NOMO-1 treated with dmso at 0.1 percent for 144 hours (cell line): ENCODE data around the gene VTN.
A peak's percentile ranks its signal among the peaks of the same experiment; 100 is the strongest.
"Not testable (repeated sequence)": the region's sequence is repeated elsewhere in the genome, so short reads cannot be mapped to it uniquely, and the experiment has no call there.

ENCODE experiments used
- DNase-seq: peaks from one replicate; lab custom pipeline; 2025; ENCODE audit not compliant: unreplicated experiment; lab: John Stamatoyannopoulos, UW

VTN gene

DNA sequence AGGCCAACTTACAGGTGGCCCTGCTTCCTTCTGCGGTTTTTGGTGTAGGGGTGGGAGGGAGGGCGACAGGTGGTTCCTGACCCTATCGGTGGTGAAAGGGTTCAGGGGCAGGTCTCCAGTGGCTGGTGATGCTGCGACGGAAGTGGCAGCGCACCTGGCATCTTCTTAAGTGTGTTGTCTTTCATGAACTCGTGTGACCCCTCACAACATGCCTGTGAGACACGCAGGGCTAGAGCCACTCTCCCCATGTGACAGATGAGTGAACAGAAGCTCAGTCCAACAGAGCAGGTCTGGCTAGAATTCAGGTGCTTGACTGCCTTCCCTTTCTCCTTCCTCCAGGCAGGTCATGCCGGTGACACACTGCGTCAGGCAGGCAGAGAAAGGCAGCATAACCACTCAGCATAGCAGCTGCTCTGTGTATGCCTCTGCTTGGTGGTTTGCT, 26.6 kb downstream of the VTN start:
- no peak for DNase-seq

DNA sequence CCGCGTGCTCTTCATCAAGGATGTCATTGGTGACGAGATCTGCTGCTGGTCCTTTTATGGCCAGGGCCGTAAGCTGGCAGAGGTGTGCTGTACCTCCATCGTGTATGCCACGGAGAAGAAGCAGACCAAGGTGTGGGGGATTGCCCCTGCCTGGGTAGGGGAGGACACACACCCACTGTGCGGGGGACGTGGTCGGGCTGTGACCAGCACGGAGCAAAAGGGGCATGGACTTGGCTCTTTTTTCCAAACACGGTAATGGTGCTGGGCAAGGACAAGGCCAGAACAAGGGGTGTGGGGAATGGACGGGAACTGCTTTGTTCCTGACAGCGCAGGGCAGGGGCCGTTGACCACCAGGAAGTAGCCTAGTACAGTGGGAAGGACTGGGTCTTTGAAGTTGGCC, 27.8 kb downstream of the VTN start:
- DNase-seq, result no peak

DNA sequence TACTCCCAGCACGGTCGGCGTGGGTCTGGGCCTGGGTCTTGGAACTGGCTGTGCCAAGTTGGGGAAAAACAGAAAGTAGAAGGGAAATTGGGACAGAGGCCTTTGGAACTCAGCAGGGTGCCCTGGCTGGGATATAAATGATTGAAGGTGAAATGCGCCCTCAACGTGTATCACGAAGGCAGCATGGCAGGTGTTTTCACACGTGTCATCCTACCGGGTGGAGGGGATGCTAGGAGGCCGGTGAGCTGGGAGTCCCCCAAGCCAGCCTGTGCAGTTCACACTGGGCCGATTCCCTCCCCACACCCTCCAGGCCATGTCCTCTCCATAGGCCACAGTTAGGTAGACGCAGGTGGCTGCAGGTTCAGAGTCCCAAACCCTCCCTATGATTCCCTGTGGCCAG, 28.6 kb downstream of the VTN start:
- DNase-seq, result no peak

DNA sequence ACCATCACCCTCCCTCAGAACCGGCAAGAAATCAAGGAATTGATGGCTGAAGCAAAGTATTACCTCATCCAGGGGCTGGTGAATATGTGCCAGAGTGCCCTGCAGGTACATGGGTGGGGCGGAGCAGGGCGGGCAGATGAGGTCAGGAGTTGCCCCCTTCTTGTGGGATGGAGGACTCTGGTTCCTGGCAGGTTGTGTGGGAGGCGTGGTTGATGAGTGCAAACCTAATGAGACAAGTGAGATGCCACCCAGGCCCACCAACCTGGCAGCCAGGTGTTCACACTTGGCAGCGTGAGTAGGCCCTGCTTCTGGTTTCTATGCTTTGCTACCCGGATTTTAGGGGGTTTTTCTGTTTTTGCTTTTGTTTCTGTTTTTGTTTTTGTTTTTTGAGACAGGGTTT, 29.7 kb downstream of the VTN start:
- no peak for DNase-seq

DNA sequence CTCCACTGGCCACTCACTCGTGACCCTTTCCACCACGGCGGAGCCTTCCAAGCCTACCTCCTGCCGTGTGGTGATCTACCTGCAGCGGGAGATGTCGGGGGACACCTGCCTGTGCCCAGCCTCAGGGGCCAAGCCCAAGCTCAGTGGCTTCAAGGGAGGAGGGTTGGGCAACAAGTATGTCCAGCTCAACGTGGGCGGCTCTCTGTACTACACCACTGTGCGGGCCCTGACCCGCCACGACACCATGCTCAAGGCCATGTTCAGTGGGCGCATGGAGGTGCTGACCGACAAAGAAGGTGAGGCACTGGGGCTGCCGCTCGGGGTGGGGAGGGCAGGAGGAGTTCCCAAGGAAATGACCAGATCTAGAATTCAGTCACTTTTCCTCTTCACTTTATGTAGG, 30.7 kb downstream of the VTN start:
- no peak for DNase-seq

DNA sequence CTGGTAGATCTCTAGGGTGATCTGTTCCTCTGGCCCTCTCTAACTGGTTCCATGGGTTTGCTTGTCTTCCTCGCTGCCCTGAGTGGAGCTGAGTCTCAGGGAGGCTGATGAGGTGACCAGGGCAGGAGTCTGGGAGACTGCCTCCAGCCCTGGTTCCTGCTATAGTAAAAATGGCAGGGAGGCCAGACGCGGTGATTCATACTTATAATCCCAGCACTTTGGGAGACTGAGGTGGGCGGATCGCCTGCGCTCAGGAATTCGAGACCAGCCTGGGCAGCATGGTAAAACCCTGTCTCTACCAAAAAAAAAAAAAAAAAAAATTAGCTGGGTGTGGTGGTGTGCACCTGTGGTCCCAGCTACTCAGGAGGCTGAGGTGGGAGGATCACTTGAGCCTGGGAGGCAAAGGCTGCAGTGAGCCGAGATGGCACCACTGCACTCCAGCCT, 31.3 kb downstream of the VTN start:
- DNase-seq, result not testable (repeated sequence)

DNA sequence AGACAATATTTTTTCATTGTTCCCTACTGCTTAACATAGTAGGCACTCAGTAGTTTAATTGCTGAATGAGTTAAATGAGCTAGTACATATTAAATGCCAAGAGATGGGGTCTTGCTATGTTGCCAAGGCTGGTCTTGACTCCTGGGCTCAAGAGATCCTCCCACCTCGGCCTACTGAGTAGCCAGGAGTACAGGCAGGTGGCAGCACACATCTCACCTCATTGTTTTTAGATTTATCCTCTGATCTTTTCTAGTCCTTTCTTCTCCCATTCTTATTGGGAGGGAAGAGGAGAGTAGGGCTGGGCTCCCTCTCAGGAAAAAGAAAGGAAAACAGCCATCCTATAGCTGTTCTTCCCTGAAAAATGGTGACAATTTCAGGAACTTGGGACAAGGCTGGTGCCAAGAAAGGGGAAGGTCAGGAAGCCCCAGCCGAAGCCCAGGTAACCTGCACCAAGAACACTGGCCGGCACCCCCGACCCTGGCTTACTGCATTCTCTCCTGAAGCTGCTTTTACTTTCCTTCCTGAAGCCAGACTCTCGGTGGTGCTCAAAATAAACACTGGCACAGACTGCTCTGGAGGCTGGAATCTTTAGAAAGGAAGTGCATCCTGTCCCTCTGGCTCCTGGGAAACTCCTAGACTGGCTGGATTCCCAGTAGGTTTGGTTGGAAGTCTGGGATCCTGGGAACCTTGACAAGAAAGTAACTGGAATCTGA, 31.9 kb downstream of the VTN start:
- DNase-seq, result no peak

DNA sequence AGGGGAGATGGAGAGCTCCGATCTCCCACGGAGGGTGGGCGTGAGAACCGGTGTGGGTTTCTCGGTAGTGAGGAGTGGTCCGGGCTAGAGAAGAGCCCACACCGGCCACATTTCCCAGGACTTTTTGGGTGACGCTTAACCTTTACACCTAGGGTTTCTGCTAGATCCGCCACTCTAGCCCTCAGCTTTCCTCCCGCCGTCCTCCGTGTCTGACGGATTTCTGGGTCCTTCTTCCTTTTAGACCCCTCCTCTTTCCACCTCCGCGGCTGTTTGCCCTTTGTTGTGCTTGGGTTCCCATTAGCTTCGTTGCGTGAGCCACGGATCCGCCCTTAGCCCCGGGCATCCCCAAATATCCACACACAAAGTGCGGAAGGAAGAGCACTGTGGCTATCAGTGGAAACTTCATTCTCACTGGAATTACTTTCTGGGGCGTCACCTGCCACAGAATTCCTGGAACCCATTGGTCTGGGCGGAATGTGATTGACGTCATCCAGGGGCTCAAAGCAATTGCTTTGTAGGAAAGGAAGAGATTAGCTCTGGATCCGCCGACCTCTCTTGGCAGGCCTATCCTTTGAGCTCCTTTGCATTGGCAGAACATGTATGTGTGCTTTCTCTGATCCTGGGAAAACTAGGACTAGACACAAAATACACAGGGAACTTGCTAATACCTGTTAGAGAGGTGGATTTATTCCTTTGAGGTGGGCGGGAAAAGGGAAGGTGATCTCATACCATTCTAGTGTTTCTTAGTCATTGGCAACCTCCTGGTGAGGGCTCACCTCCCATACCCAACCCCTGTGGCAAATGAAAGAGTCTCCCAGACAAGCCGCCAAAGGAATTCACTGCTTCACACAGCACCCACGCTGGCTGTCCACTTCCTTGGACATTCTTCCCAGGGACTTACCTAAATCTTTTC, 33.9 kb downstream of the VTN start:
- no peak for DNase-seq

DNA sequence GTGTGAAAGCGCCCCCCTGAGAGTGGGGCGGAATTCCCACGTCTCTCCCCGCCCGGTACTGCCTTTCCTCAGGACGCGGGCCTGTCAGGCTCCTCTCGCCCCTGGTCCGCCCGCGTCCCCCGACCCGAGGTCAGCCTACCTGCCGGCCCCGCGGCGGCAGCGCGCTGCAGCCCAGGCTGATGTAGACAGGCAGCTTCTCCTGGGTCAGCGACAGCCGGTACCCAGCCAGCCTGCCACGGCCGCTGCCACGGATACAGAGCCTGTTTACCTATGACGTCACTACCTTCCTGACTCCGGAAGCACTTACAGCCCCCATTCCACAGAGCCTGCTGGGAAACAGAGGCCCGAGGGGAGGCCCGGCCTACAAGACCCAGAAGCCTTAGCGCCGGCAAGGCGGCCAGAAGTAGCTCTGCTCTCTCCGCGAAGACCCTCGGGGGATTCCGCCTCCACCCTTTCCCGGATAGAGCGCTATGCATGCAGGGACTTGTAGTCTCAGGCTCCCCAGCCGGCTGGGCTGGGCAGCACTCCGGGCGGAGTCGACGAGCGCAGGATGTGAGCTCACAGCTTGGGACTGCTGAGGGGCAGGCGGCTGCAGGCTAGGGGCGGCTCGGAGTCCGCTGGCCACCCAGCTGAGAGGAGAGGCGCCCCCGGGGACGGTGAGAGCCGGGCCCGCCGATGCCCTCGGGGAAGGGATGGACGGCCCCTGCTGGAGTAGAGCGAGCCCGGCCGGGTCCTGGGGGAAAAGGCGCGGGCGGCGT, 34.7 kb downstream of the VTN start, which contains the start of the genes IFT20 and TNFAIP1:
Gene IFT20 (minus strand): TSS at position 272 of the 758 bp plus-strand sequence. CDS start 3,487 bp downstream, outside the sequence.
Gene TNFAIP1 (plus strand): TSS at position 561 of the 758 bp plus-strand sequence. CDS start 3,761 bp downstream, outside the sequence.
- peak; percentile 99 for DNase-seq

DNA sequence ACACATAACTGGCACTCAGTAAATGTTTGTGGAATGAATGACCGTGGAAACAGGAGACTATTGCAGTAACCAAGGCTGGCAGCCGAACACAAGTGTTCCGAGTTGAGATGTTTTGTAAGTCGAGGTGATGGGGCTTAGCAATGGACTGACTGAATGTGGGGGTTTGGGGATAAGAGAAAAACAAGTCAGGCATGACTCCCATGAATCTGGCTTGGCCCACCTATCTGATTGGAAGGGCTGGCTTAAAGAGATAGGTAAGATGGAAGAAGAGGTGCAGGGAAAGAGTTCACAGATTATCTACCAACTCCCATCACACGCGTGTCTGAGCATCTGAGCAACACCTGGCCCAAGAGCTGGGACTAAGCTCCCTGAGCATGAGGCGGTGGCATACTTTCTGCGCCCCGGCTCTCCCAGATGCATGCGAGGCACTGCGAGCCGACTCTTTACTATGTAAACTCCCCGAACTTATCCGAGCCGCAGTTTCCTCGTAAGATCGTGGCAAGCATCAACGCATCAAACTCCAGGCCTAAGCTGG, 35.4 kb downstream of the VTN start:
- DNase-seq, result no peak

DNA sequence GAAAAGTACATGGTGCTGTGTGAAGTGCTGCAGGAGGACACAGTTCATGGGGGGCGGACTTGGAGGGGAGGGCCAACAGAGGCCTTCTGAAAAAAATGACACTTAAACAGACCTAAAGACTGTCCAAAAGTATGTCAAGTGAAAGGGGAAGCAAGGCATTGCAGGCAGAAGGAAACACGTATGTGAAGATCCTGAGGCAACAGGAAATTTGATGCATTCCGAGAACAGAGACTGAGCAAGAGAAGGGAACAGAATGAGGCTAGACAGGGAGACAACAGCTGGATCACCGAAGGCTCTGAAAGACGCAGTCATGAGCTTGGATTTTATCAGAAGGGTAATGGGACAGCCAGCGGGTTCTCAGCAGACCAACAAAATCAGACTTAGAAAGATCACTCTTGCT, 35.9 kb downstream of the VTN start:
- peak; percentile 10 for DNase-seq

DNA sequence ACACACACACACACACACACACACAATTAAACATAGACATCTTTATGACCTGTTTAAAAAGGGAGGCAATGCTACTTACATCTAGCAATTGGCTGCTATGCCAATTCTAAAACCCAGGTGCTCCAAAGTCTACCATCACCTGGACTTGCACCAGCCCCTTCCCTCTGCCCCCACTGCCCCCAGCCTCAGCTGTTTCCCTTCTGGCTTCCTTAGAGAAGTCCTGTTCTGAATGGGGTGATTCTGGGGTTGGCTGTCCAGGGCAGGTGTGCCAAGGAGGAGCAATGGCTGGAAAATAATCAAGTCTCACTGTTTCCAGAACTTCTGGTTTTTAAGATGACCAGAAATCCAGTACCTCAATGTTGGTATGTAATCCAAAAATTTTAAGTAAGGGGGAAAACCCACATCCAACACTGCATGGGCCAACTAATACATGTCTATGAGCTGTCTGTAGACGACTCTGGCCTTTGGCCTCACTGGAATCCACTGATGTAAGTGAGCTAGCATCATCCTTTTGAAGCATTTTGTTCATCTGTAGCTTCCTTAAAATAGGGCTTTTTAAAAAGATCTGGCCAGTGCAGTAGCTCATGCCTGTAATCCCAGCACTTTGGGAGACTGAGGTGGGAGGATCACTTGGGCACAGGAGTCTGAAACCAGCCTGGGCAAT, 36.9 kb downstream of the VTN start:
- no peak for DNase-seq

DNA sequence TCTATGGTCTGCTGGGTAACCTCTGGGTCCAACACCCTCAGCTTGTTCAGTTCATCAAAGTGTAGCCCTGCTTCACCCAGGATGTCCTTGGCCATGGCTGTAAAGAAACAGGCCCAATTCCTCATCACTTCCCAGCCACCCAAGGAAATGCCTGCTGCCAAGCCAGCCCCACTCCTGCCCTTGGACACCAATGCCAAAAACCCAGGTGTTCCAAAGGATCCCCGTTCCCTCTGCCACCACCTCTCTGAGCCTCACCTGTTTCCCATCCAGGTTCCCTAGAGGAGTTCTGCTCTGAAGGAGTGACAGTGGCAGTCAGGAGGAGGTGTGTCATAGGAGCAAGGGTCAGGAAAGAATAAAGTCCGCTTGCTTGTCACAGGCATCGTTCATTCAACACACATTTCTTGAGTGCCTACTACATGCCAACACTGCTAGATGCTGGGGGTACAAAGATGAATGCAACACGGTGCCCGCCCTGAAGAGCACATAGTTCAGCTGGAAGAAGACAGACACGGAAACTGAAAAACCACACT, 38.2 kb downstream of the VTN start:
- DNase-seq, result no peak

DNA sequence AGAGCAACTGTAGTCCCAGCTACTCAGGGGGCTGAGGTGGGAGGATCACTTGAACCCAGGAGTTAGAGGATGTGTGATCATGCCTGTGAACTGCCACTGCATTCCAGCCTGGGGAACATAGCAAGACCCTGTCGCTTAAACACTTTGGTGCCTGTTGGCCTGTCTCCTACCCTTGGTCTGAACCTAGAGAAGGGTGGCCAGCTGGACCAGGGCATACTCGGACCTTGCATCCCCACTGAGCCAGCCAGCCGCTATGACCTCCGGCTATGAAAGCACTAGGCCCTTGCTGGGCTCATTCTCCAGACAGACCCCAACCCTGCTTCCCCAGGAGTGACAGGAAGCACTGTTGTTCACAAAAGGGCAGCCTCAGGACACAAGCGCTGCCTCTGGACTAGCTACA, 39.4 kb downstream of the VTN start:
- DNase-seq, result no peak

DNA sequence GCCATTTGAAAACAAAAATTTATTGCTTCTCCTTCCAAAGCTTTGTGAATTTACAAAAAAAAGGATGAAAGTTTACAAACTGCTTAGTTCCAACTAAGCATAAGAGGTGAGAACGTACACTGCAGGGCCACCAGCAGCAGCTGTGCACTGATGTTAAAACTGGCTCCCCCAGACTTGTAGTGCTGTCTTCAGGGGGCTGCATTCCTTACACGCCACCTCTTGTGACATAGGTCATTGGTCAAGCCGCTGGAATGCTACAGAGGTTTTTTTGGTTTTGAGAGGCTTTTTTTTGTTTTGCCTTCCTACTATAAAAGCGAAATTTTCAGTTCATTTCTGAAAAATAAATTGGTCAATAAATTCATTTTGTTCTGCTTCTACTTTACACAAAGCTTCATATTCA, 41.8 kb downstream of the VTN start:
- DNase-seq, result no peak

DNA sequence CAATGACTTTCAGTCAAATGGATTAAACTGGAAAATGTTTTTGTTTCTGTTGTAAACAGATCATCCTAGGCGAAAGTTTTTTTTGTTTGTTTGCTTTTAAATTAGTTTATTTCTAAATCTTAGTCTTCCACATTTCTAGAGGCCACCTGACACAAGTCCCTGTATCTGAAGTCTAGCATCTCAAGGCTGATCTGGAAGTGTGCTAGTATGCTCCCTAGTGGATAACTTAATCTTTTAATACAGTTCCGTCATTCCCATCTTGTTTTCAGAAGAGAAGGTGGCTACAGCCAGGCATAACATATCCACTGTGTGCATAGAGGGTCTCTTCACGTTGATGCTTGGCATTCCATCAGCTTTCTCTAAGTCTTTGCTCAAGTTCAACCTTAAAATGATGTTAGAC, 42.4 kb downstream of the VTN start:
- DNase-seq, result no peak

DNA sequence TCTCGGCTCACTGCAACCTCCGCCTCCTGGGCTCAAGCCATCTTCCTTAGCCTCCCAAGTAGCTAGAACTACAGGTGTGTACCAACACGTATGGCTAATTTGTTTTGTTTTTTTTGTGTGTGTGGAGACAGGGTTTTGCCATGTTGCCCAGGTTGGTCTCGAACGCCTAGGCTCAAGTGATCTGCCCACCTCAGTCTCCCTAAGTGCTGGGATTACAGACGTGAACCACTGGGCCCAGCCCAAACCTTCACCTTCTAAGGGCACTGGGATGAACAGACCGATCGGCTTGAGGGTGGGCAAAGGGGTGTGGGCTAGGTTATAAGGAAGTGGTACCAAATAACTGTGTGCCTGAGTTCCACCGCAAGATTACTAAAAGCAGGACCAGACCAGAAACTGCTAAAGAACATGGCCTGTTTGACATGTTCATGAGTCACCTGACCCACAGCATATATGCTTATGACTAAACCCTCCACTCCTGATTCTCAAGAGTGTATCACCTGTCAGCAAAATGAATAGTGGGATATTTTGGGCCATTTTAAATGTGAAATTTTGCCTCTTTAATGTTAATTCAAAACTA, 43.0 kb downstream of the VTN start:
- no peak for DNase-seq

DNA sequence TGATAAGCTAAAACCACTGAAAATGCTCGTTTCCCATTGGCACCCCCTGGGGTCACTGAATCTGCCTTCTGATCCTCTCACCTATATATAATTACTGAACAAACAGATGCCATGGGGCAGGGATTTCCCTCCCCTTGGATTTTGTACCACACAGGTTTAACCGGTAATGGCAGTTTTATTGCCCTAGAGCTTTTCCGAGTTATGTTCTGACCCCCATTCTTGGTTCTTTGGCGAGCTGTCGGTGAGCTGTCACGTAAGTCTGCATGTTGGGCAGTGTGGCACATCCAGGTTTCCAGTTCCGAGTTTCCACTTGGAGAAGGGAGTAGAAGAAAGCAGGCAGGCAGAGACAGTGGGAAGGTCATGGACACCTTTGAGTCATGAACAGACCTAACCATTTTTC, 44.0 kb downstream of the VTN start:
- DNase-seq, result no peak

DNA sequence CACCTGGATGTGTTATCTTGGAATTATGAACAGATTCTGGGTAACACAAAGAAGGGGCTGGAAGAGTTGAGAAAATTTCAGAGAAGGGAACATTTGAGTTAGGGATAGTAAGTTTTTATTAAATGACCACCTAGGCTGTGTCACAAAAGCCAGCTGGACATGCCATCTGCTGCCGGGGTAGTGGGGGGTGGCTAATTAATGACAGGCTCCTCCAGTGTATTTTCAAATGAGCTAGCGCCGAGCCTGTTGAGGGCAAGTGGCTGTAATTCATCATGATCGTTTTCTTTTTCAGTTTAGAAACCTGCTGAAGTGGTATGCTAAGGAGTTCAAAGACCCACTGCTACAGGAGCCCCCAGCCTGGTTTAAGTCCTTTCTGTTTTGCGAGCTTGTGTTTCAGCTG, 44.9 kb downstream of the VTN start:
- DNase-seq, result no peak

DNA sequence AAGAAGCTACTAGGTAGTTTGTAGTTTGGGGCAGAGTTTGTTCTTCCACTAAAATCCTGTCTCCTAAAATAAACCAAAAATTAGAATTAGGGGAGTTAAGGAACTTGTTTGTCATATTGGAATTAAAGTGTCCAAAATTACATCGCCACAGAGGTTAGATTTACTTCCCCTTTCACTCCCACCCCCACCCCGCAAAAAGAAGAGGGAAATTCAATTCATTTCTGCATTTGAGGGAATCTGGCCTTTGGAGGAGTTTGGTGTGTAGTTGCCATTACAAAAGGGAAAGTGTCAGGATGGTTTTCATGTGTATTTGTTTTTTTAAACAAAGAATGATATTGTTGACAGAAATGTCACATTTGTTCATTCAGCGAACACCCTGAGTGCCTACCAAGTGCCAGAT, 45.3 kb downstream of the VTN start:
- no peak for DNase-seq
